ENCODE results near the gene CDS2.
A peak's percentile ranks its signal among the peaks of the same experiment; 100 is the strongest.

CDS2 gene

DNA sequence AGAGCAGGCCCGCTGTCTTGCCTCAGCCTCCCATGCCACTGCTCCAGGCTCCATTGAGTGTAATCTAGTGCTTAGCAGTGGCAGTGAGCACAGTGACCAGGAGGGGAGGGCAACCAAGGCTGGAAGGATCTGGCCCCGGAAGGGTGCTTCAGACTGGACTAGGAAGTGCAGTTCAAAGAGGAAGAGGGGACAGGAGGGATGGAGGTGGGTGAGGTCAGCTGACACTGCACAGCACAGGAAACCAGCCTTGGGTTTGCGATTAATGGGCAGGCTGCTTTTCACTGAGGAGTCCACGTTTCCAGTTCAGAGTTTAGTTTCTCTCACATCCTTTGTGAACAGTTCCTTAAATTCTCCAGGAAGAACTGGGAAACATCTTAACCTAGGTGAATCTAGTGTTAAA, 46.9 kb downstream of the CDS2 start:
- TF ChIP-seq, protein P1, sequence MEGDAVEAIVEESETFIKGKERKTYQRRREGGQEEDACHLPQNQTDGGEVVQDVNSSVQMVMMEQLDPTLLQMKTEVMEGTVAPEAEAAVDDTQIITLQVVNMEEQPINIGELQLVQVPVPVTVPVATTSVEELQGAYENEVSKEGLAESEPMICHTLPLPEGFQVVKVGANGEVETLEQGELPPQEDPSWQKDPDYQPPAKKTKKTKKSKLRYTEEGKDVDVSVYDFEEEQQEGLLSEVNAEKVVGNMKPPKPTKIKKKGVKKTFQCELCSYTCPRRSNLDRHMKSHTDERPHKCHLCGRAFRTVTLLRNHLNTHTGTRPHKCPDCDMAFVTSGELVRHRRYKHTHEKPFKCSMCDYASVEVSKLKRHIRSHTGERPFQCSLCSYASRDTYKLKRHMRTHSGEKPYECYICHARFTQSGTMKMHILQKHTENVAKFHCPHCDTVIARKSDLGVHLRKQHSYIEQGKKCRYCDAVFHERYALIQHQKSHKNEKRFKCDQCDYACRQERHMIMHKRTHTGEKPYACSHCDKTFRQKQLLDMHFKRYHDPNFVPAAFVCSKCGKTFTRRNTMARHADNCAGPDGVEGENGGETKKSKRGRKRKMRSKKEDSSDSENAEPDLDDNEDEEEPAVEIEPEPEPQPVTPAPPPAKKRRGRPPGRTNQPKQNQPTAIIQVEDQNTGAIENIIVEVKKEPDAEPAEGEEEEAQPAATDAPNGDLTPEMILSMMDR (conservative IDR thresholded peaks at IDR 0.05; ENCODE audit: control insufficient read depth, insufficient read depth, low read depth, low read length) = no peak
- no peak overlapping the region for H3K4me3 ChIP-seq (ENCODE audit: control insufficient read depth, low read depth, low read length)
- DNase-seq (ENCODE audit: low read depth) = no peak

DNA sequence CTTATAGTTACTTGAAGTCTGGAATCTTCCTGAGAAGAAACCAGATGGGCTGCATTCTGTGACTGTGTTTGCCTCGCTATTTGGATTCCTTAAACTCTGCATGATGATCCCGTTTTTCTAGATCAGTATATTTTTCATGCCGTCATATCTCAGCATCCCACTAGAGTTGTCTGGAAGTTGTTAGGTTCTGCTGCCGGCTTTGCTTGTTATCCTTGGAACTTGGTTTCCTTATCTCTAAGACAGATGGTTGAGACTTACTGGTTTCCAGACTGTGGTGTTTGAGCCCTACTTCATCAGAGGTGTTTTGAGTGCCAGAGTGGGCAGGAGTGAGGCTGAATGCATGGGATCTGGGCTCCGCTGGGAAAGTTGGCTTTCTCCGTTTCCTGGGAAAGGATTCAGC, 50.3 kb downstream of the CDS2 start:
- DNase-seq (ENCODE audit: low read depth) = no peak
- TF ChIP-seq, protein P1 (conservative IDR thresholded peaks at IDR 0.05; ENCODE audit: control insufficient read depth, insufficient read depth, low read depth, low read length) = no peak
- no peak overlapping the region for H3K4me3 ChIP-seq (ENCODE audit: control insufficient read depth, low read depth, low read length)

DNA sequence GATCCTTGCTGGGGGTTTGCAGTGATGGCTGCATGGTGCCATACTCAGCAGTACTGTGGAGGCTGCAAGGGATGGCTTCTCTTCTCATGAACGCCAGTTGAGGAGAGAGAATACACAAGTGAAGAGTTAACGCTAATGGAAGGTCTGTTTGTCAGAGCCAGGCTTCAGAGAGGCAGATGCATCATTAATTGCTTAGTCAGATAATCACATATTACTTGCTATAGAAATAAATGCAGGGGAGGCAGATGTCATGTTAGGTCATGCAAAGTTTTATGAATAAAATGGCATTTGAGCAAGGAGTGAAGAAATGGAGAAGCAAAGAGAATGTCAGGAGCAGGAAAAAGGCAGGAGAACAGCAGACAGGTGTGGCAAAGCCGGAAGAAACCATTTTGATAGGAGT, 51.2 kb downstream of the CDS2 start:
- H3K4me3 ChIP-seq (ENCODE audit: control insufficient read depth, low read depth, low read length) = no peak overlapping the region
- no peak for DNase-seq (ENCODE audit: low read depth)
- TF ChIP-seq, protein P1 (conservative IDR thresholded peaks at IDR 0.05; ENCODE audit: control insufficient read depth, insufficient read depth, low read depth, low read length) = no peak

DNA sequence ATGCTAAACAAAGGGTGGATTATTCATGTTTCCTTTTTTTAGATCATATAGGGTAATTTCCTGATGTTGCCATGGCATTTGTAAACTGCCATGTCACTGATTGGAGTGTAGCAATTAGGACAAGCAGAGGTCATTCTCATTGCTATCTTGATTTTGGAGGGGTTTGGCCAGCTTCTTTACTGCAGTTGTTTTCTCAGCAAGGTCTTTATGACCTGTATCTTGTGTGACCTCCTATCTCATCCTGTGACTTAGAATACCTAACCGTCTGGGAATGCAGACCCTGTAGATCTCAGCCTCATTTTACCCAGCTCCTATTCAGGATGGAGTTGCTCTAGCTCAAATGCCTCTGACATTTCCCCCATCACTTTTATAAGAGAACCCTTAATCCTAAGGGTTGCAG, 53.6 kb downstream of the CDS2 start:
- TF ChIP-seq, protein P1 (conservative IDR thresholded peaks at IDR 0.05; ENCODE audit: control insufficient read depth, insufficient read depth, low read depth, low read length) = no peak
- no peak for DNase-seq (ENCODE audit: low read depth)

DNA sequence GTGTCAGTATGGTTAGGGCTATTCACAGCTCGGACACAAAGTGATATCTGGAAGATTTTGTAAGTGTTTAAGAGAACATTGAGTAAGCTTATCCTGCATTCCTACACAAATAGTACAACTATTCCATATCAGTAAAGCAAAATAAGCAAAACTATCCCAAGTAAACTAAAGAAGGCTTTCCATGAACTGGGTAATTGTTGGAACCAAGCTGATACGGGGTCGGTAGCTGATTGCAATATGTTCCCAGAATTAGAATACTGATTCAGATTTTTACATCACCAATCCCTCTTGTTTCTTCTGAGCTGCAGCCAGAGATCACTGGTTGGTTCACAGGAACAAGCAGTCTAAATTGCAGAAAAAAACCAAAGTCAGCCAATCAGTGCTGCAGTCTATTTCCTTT, 54.1 kb downstream of the CDS2 start:
- no peak for DNase-seq (ENCODE audit: low read depth)
- TF ChIP-seq, protein P1 (conservative IDR thresholded peaks at IDR 0.05; ENCODE audit: control insufficient read depth, insufficient read depth, low read depth, low read length) = no peak
- H3K4me3 ChIP-seq (ENCODE audit: control insufficient read depth, low read depth, low read length) = no peak overlapping the region

More for the DNA sequence above, 53.6 kb downstream of the CDS2 start:
- no peak overlapping the region for H3K4me3 ChIP-seq (ENCODE audit: control insufficient read depth, low read depth, low read length)

DNA sequence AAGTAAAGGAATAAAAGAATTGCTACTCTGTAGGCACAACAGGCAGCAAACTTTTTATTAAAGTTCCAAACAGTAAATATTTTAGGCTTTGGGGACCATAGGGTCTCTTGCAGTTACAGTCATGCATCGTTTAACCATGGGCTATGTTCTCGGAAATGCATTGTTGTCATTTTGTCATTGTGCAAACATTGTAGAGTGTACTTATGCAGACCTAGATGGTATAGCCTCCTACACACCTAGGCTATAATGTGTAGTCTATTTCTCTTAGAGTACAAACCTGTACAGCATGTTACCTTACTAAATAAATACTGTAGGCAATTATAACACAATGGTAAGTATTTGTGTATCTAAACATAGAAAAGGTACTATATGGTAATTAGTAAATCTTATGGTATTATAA, 54.7 kb downstream of the CDS2 start:
- DNase-seq (ENCODE audit: low read depth) = no peak
- TF ChIP-seq, protein P1 (conservative IDR thresholded peaks at IDR 0.05; ENCODE audit: control insufficient read depth, insufficient read depth, low read depth, low read length) = no peak
- no peak overlapping the region for H3K4me3 ChIP-seq (ENCODE audit: control insufficient read depth, low read depth, low read length)

DNA sequence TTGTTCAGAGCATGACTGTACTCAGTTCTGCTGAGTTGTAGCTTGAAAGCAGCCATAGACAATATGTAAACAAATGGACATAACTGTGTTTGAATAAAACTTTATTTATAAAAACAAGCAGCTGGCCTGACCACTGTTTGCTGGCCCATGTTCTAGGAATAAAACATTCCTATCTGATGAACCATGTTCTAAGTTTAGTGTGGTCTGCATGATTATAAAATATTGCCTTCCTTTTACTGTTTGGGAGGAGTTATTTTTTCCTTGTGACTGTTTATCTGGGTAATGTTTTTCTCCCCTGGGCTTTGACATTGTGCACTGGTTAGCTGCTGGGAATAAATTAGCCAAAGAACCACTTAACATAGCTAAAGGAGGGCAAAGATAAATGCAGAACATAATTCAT, 55.1 kb downstream of the CDS2 start:
- peak; percentile 84 for DNase-seq (ENCODE audit: low read depth)
- no peak overlapping the region for H3K4me3 ChIP-seq (ENCODE audit: control insufficient read depth, low read depth, low read length)
- TF ChIP-seq, protein P1 (conservative IDR thresholded peaks at IDR 0.05; ENCODE audit: control insufficient read depth, insufficient read depth, low read depth, low read length) = no peak
